Measurements from ENCODE around the gene IL2.

Gene IL2

DNA sequence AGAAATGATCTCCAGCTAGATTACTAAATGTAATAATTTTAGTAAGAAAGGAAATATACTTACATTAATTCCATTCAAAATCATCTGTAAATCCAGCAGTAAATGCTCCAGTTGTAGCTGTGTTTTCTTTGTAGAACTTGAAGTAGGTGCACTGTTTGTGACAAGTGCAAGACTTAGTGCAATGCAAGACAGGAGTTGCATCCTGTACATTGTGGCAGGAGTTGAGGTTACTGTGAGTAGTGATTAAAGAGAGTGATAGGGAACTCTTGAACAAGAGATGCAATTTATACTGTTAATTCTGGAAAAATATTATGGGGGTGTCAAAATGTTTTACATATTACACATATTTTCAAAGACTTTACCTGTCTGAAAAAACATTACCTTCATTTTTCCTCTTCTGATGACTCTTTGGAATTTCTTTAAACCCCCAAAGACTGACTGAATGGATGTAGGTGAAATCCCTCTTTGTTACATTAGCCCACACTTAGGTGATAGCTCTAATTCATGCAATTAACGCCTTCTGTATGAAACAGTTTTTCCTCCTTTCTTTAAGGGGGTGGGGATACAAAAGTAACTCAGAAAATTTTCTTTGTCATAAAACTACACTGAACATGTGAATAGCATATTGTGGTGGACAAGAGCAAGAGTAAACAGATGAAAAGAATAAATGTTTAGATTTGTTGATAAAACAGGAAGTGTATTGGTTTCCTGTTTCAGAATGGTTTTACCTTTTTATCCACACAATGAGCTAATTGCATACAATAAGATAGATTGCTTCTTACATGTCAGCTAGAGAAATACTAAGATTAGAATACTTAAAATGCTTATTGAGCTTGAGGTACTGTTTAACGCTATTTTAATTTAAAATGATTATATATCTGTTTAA is at the start of gene IL2:
TSS of gene IL2 (minus strand) at position 495 of the 886 bp plus-strand sequence. CDS start at position 210, 285 bp downstream.
- TF ChIP-seq, protein P1, sequence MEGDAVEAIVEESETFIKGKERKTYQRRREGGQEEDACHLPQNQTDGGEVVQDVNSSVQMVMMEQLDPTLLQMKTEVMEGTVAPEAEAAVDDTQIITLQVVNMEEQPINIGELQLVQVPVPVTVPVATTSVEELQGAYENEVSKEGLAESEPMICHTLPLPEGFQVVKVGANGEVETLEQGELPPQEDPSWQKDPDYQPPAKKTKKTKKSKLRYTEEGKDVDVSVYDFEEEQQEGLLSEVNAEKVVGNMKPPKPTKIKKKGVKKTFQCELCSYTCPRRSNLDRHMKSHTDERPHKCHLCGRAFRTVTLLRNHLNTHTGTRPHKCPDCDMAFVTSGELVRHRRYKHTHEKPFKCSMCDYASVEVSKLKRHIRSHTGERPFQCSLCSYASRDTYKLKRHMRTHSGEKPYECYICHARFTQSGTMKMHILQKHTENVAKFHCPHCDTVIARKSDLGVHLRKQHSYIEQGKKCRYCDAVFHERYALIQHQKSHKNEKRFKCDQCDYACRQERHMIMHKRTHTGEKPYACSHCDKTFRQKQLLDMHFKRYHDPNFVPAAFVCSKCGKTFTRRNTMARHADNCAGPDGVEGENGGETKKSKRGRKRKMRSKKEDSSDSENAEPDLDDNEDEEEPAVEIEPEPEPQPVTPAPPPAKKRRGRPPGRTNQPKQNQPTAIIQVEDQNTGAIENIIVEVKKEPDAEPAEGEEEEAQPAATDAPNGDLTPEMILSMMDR (conservative IDR thresholded peaks at IDR 0.05): no peak
- TF ChIP-seq ZFX (IDR thresholded peaks at IDR 0.05): no peak
- H3K27ac ChIP-seq: no peak within 1 kb of the TSS

DNA sequence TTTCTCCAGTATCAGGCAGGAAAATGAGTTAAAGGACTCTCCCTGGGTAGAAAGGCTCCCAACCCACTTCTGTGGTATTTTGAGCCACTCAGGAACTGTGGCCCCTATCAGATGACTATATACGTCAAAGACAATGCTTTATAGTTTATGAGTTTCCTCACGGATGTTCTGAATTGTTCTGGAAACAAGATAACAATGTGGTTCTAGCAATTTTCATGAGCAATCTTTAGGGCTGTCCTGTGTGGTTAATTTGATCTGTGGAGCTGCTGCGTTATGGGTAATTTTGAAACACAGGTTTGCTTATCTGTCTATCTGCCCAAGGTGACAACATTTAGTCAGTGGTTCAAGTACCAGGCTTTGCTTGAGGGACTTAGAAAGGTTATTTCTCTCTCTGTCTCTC is 46.7 kb upstream of the IL2 start:
- TF ChIP-seq, protein P1 (conservative IDR thresholded peaks at IDR 0.05): no peak
- TF ChIP-seq ZFX (IDR thresholded peaks at IDR 0.05): no peak
- no peak overlapping the region for H3K27ac ChIP-seq

DNA sequence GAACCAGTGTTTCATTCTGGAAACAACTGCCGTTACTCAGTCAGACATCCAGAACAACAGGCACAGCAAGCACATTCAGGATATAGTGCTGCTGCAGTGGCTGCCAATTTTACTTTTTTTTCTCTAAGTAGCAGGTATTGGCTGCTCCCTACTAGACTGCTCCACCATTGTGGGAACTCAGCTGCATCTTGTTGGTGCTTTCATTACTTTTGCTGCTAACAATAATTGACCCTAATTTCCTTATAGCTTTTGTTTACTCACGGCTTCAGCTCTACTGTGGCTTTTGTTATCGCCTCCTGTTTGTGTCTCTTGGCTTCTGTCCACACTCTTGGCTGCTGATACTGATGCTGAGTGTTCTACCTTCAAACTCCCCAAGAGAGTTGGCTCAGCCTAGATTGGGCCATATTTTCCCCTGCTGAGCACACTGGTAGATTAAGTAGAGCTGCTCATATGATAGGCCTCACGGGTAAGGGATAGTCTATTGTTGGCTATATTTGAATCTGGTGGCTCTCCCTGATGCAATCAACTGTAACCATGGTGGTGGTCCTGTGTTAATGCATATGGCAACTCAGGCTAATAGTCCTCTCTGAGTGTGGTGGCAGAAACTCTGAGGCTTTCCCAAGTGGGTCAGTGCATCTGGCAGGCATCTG is 44.5 kb upstream of the IL2 start:
- H3K27ac ChIP-seq: no peak overlapping the region
- no peak for TF ChIP-seq ZFX (IDR thresholded peaks at IDR 0.05)
- TF ChIP-seq, protein P1 (conservative IDR thresholded peaks at IDR 0.05): no peak

DNA sequence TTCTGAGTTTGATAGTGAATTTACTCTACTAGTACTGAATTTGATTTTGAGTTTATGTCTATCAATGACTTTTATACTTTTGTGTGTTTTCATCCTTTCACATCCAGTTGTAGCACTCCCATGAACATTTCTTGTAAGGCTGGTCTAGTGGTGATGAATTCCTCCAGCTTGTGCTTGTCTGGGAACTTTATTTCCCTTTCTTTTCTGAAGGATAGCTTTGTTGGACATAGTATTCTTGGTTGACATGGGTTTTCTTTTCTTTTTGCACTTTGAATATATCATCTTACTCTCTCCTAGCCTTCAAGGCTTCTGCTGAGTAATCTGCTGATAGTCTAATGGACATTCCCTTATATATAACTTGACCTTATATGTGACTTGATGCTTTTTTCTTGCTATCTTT is 32.5 kb upstream of the IL2 start:
- TF ChIP-seq ZFX (IDR thresholded peaks at IDR 0.05): no peak
- TF ChIP-seq, protein P1 (conservative IDR thresholded peaks at IDR 0.05): no peak
- no peak overlapping the region for H3K27ac ChIP-seq

DNA sequence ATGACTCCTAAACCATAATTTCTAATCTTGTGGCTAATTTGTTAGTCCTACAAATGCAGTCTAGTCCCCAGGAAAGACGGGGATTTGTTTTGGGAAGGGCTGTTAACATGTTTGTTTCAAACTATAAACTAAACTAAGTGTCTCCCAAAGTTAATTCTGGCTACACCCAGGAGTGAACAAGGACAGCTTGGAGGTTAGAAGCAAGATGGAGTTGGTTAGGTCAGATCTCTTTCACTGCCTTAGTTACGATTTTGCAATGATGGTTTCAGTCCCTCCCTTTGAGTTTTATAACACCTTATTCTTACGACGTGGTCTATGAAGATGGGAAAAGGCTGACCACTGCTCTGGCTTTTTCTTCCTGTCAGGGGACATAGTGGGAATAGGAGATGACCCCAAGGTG is 27.0 kb upstream of the IL2 start:
- no peak overlapping the region for H3K27ac ChIP-seq
- TF ChIP-seq, protein P1 (conservative IDR thresholded peaks at IDR 0.05): no peak

DNA sequence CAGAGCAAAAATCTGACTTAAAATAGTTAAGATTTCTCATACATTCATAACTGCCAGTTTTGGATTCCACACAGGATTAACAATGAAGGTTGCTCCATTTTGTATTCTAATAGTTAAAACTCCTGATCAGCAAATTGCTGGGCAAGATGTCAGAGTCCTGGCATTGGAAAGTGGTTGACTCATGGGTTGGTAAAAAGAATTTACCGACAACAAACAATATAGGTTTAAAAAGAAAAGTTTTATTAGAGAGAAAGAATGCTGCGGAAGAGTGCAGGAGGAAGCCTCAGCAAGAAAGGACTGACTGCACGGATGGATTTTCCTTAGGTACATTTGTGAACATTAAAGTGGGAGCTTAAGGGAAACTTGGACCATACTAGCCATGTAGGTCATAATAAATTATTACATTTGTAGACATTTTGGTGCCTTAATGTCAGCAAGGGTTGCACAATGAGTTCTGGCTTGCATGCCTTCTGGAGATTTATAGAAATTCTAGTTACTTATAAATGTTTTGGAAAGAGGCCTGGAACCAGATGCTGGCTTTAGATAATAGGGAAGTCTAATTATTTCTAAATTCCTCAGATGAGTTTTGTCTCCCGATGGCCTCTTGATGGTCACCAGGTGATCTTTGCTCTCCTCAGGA is 25.4 kb upstream of the IL2 start:
- H3K27ac ChIP-seq: no peak overlapping the region
- no peak for TF ChIP-seq ZFX (IDR thresholded peaks at IDR 0.05)
- TF ChIP-seq, protein P1 (conservative IDR thresholded peaks at IDR 0.05): no peak

All from C4-2B (cell line).